Gastroesophageal sphincter (tissue), 3 donors: ENCODE results near the gene MATN1.

ENCODE experiments used
- POLR2A ChIP-seq, 2 donors: fragments of 450-650 bp; IDR thresholded peaks; one replicate each; pipeline ENCODE4 v1.6.1; 2017; ENCODE audit warnings: antibody characterized with exemption in 2 of 2, mild to moderate bottlenecking in 2 of 2, moderate library complexity in 1 of 2
- POLR2AphosphoS5 ChIP-seq: sonication (generic); formaldehyde crosslinking; IDR thresholded peaks from one replicate; pipeline ENCODE4 v1.6.1; 2017; ENCODE audit warnings: antibody characterized with exemption
- TF ChIP-seq, protein P1 (sequence below), 4 experiments: fragments of 200-600 bp in 2 of 4; fragments of 450-650 bp in 2 of 4; sonication (generic) in 1 of 4; IDR thresholded peaks; one replicate each; pipeline ENCODE4 v1.5.1; 2017 to 2019; ENCODE audit warnings: antibody characterized with exemption in 4 of 4, mild to moderate bottlenecking in 2 of 4, moderate library complexity in 2 of 4

DNA sequence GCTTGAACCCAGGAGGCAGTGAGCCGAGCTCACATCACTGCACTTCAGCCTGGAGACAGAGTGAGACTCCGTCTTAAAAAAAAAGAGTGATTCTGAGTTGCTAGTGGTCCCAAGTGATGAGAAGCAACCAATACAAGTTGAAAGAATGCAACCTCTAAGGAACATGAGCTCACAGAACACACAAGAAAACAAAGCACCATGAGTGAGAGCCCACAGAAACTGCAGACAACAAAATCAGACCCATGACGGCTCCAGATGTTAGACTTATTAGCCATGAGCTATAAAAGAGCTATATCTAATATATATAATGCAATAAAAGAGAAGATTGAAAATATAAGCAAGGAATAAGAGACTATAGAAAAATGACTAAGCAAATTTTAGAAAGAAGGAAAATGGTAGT is 50.0 kb downstream of the MATN1 start:
- TF ChIP-seq POLR2A (IDR thresholded peaks at IDR 0.05) (no peak), POLR2AphosphoS5 (no peak)
- TF ChIP-seq, protein P1, sequence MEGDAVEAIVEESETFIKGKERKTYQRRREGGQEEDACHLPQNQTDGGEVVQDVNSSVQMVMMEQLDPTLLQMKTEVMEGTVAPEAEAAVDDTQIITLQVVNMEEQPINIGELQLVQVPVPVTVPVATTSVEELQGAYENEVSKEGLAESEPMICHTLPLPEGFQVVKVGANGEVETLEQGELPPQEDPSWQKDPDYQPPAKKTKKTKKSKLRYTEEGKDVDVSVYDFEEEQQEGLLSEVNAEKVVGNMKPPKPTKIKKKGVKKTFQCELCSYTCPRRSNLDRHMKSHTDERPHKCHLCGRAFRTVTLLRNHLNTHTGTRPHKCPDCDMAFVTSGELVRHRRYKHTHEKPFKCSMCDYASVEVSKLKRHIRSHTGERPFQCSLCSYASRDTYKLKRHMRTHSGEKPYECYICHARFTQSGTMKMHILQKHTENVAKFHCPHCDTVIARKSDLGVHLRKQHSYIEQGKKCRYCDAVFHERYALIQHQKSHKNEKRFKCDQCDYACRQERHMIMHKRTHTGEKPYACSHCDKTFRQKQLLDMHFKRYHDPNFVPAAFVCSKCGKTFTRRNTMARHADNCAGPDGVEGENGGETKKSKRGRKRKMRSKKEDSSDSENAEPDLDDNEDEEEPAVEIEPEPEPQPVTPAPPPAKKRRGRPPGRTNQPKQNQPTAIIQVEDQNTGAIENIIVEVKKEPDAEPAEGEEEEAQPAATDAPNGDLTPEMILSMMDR (IDR thresholded peaks at IDR 0.05): no peak
